HPDE6-E6E7 (cell line): Measurements from ENCODE around the gene SREBF2.
A peak's percentile ranks its signal among the peaks of the same experiment; 100 is the strongest.
"Not testable (repeated sequence)": the region's sequence is repeated elsewhere in the genome, so short reads cannot be mapped to it uniquely, and the experiment has no call there.

Experiments
- DNase-seq: peaks from one replicate; pipeline ENCODE4 v3.0.0; 2011; ENCODE audit warnings: missing footprints; ENCODE audit errors: extremely low spot score

SREBF2 gene

DNA sequence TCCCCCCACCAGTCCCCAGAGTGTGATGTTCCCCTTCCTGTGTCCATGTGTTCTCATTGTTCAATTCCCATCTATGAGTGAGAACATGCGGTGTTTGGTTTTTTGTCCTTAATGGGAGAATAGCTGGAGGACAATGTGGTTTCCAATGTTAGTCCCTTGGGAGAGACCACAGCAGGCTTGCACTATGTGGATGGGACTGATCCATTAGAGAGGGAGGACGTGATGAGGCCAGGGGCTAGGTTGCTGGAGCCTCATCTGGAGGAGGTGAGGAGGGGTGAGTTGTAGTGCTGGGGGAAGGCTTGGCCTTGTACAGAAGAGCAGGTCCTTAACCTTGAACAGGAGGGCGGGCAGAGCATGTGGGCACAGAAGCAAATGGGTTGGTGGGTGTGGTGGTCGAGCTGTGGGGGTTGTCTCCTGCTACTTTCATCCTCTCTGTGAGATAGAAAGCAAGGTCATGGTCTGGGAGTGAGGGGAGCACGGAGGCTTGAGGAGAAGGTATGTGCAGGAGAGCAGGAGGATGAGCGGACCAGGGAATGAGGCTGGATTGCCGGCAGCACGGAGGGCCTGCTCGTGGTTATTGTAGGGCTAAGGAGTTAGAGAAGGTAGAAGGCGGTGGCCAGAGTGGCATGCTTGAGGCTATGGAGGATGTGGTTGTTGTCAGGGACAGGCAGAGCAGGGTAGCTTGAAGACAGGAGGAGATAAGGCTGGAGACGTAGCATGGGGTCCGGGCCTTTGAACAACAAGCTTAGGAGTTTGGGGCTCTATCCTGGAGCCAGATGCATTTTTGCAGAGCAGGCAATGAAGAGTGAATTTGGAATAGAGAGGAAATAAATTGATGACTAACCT lies 11.2 kb upstream of the SREBF2 start:
- DNase-seq = no peak

DNA sequence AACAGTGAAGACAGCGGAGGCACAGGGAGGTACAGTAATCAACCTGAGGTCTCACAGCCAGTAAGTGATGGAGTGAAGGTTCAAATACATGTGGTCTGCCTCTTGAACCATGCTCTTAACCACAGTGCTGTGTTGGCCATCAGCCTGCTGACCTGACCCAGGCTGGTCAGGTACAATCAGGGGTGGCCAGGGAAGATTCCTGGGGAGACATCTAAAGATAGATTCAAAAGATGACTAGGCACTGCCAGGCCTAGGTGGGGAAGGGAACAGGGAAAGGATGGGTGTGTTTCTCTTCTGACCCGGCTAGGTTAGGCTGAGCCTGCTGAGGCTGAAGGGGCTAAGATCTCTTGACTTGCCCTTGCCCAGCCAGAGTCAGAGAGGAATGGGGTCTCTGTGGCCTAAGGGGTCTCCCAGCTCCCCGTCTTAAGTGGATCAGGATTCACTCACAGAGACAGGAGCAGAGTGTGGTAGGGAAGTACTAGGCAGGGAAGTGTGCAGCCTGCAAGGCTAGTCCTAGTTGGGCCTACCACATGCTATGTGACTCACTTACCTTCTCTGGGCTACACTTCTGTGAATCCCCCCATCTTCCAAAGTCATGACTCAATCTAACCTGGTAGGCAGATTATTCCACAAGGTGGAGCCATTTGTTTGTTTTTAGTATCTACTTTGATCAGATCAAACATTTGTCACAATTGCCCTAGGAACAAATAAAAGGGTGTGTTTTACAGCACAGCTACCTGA lies 10.4 kb upstream of the SREBF2 start:
- DNase-seq = peak; percentile 45

DNA sequence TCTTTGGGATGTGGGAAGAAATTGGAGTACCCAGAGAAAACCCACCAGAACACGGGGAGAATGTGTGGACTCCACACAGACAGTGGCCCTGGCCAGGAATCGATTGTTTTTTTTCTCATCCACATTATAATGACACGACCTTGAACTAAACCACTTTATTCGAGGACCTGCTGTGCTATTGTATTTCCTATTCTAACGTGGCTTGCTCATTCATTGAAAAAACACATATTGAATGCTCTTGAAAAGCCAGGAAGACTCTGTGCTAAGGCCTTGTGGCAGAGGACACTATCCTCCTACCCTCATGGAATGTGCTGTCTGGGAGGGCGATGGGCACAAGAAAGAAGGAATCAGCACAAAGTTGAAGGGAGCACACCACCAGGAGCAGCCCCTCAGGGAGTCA lies 9.1 kb upstream of the SREBF2 start:
- no peak for DNase-seq

DNA sequence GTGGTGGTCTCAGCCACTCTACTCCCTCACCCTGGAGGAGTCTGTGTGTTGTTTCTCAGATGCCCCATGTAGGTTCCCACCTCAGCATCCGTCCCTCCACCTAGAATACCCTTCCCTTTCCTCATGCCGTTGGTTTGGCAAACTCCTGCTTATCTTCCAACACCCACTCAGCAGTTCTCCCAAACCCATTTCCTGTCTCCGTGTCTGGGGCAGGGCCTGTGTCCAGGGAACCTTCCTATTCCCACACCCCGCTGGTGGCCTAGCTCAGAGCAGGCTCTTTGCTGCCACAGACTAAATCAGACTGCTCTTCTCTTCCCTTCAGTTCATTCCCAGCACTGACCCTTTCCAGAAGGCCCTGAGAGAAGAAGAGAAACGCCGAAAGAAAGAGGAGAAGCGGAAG lies 7.5 kb upstream of the SREBF2 start:
- no peak for DNase-seq

DNA sequence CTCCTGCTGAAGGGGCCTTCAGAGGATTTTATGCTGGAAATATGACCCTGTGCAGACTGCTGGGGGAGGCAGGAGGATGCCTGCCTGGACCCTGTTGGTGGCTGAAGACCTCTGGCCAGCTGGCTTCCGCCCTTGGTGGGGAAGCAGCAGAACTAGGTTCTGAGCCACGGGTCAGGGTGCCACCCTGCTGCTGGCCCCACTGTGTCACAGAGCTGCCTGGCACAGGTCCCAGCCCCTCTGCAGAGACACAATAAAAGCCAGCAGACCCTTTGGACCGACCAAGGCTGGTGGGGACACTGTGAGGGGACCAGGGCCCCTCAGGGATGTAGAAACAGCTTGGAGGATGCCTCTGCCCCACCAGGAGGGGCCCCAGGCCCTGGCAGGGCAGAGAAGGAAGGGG lies 6.9 kb upstream of the SREBF2 start:
- no peak for DNase-seq

DNA sequence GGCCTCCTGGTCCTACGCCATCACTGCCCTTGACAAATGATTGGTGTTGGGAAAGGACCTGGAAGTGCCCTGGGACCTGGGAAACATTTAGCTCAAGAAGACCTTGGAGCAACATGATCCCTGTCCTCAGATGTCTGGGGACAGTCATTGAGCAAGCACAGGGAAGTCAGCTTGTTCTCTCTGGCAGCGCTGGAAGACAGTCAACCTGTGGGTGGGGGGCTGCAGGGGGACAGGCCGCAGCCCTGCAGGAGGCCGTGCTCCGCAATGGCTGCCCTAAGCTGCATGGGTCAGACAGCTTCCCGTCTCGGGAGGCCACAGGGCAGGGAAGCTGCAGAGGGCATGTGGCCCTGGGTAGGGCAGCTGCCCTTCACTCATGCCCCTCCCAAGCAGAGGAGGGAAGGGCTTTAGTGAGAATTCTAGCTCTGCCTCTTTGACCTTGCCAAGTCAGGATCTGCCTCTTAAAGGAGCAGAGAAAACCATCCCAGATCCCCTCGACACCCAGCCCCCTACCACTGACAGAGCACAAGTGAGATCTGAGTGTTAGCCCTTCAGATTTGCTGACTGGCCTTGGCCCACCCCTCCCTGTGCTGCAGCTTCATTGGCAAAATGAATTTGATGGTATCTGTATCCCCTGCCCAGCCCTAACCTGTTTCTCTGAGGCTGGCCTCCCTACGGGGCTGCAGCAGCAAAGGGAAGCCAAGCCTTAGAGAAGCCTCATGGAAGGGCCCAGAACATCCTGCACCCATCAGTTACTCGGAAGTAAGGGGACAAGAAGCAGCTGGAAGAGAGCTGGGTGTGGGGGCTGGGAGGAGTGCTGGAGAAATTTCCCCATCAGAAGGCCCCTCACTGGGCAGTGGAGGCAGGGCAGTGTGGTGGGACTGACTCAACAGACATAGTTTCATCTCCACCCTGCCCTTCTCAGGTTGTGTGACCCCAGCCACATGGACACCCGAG lies 6.2 kb upstream of the SREBF2 start:
- DNase-seq = no peak

DNA sequence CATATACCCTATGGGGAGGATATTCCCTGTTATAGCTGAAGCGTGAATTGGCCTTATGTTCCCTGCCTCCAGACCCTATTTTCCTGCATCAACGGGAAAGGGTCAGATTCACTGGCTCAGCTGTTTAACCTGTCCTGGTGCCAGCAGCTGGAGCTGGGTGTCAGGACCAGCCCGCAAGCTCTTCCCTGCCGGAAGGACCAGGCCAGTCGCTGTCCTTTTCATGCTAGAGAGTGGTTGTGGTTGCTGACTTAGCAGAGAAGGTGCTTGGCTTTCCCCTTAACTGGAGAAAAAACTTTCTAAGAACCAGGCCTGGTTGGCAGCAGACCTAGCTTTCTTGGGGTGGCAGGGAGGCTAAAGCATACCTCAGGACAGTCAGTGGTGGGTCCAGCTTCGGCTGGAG lies 5.2 kb upstream of the SREBF2 start:
- DNase-seq = no peak

DNA sequence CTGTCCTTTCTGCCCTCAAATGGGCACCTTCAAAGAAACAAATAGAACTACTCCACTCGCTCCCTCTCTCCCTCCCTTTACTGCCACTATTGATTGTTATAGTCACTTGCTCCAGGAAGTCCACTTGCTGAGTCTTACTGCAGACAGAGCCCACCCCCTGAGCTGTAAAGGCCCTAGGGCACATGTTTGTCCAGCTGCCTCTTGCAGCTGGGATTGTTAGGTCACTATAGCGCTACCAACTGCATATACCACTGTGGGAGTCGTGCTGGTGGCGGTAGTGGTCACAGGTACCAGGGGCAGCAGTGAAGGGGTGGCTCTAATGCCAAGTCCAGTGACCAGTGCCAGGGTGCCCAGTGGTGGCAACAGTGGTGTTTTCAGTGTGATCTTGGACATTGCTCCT lies 4.4 kb upstream of the SREBF2 start:
- DNase-seq = no peak

DNA sequence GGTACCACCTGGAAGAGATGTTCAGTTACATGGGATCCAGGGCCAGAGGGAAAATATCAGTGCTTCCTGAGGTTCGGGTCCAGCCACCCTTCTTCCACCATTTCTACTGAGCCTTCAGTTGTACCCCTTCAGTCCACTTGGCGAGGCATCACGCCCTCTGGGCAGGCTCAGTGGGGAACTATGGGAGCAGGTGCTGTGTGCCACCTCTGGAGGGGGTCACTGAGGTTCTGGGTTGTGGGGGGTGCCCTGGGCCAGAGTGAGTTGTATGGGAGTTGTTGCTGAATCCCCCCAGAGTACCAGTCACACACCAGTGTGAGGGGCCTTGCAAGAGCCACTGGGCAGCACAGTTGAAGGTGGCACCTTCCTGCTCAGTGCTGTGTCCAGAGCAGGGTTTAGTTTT lies 2.7 kb upstream of the SREBF2 start:
- DNase-seq = no peak

DNA sequence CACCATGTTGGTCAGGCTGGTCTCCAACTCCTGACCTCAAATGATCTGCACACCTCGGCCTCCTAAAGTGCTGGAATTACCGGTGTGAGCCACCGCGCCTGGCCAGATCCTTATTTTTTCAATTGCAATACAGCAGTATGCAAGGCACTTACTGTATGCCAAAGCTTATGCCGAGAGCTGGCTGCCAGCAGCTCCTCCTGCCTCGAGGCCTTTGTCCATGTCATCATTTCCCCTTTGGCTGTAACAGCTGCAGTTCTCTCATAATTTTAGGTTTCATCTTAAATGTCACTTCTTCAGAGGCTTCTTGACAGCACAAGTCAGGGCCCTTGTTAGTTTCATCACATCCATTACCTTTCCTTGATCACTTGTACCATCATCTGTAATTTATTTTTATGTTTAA lies 1.5 kb upstream of the SREBF2 start:
- DNase-seq = no peak

DNA sequence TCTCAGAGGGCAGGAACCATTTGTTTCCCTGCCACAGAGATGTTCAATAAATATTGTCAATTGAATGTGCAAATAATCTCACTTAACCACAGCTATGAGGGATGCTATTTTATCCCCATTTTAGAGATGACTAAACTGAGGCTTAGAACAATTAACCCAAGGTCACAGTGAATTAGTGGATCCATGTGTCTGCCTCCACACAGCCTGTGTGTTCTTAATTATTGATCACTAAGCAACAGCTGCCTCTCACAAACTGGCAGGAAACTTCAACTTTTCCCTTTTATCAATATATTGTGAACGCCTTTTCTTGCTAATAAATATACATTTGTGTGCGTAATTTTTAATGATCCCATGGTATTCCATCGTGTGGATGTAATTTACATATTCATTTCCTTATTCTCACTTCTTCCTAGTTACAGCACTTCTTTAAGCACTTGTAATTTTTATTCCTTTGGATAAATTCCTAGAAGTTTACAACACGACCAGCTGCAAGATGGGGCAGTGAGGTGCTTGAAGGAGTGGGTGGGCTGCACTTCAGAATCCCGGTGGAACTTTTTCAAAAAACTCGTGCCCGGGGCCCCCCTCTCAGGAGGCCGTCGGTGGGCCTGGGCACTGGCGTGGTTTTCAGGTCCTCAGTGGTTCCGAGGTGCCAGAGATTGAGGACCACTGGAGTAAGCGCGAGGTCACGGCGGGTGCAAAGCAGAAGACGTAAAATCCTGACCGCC lies 915 bp upstream of the SREBF2 start:
- DNase-seq = no peak

DNA sequence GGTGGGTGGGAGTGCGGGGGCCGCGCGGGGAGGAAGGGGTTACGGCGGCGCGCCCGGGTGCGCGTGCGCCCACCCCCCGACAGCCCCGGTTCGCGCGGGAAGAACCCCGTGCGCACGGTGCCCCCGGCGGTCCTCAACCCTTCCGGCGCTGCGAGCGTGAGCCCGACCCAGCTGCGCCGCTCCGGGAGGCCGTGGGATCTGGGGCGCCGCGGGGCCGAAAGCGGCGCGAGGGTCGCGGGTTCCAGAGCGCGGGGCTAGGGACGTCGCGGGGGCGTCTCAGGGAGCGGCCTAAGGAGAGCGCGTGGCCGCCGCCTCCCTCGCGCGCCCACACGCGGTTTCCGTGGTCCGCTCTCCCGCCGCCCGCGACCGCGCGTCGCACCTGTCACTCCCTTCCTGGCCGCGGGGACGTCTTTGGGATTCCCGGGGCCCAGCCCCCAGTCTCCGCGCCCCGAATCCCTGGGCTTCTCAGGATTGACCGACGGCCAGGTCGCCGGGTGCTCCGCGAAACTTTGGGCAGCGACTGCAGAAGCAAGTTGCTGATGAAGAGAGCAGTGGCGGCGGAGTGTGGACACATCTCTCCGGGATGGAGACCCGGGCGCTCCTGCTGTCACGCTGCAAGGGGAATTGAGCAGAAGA lies 582 bp downstream of the SREBF2 start:
- DNase-seq = no peak

DNA sequence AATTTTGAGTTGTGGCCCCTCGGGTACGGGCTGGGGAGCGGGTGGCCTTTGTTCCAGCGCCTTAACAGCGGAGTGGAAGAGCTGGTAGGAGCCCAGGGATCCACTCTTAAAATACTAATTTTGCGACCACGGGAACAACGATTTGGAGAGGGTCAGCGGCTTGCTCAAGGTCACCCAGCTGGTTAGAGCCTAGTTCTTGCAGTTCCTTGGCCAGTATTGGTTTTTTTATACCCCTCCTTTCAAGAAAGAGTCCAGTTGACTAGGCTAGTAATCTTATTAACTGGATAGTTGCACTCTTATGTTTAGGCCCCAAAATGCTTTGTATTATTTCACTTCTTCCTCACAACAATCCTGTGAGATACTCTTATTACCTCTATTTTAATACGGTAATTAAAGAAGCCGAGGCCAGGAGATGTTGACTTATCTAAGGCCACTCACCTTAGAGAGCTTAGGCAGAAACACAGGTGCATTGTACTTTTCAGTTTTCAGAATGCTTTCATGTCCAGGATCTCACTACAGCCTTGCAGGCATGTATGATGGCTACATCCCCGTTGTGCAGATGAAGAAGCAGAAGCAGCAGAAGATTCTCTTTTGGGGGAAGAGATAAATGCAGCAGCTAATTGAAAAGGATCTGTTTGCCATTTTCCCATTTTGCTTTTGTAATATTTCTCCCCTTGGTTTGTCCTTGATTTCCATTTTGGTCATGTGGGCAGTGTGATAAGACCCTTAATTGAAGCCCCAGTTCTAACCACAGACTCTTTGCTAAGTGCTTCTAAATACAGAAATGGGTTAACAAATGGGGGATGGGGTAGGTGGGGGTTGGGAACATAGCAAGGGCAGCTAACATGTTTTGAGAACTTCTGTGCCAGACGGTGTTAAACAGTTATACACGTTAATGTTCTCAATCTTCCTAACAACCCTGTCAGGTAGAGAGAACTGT lies 1.4 kb downstream of the SREBF2 start:
- DNase-seq = no peak

DNA sequence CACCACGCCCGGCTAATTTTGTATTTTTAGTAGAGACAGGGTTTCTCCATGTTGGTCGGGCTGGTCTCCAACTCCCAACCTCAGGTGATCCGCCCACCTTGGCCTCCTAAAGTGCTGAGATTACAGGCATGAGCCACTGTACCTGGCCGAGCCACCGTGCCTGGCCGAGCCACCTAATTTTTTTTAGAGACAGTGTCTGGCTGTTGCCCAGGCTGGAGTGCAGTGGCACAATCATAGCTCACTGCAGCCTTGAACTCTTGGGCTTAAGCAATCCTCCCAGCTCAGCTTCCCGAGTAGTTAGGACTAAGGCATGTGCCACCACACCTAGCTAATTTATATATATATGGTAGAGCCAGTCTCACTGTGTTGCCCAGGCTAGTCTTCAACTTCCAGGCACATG lies 2.6 kb downstream of the SREBF2 start:
- not testable (repeated sequence) for DNase-seq

DNA sequence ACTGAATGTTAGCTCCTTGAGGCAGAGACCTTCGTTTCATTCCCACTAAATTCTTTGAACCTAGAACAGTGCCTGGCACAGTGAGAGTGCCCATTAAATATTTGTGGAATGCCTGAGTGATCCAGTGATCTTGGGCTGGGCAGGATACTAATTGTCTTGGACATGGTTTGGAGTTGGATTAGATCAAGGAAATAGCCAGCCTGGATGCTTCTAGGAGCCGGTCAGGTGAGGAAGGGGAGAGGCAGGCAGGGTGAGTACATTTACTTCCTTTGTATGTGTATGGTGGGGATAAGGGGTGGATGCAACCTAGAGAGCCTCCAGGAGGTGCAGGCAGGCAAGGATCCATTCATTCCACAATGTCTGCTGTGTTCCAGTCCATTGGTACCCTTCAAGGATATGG lies 3.6 kb downstream of the SREBF2 start:
- no peak for DNase-seq

DNA sequence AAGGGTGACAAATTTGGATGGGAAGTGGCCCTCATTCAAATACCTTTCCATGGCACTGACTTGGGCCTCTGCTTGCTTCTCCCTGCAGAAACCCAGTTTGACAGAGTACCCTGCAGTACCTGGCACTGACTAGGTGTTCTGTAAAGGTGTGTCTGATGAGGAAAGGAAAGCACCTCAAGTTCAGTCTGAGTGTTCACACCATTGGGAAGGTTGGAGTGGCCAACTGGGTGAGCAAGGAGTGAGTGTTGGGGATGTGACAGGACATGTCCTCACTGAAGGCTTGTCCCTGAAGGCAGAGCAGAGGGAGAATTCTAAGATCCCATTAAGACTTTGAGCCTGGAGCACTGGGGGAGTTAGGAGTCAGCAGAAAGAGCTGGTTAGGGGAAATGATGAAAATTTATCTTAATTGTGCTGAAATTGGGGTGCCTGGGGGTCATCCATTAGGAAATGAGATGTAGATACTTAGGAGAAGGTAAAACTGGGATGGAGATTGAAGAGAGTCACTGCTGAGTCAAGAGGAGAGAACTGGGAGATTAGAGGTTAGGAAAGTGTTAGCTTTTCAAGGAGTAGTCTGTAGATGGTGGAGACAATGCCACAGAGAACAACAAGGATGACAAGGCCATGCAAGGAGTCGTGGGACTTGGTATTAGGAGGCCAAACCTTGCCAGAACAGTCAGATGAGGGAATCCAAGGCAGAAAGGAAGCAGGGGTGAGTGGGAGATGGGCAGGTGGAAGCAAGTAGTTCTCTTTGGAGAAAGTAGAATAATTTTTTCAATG lies 6.1 kb downstream of the SREBF2 start:
- no peak for DNase-seq

DNA sequence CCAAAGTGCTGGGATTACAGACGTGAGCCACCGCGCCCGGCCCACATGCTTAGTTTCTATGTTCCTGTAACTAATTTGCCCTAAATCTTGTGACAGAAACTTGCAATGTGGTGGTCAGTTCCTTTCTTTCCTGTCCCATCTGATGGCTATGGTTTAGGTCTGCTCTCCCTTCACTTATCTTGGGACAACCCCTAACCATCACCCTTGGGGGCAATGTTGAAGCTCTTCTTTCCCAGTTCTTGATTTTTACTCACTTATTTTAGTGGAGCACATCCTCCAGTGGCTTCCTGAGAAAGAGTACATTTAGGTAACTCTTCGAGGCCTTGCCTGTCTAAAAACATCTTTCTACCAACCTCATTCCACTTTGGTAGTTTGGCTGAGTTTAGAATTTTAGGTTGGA lies 7.3 kb downstream of the SREBF2 start:
- DNase-seq = no peak

DNA sequence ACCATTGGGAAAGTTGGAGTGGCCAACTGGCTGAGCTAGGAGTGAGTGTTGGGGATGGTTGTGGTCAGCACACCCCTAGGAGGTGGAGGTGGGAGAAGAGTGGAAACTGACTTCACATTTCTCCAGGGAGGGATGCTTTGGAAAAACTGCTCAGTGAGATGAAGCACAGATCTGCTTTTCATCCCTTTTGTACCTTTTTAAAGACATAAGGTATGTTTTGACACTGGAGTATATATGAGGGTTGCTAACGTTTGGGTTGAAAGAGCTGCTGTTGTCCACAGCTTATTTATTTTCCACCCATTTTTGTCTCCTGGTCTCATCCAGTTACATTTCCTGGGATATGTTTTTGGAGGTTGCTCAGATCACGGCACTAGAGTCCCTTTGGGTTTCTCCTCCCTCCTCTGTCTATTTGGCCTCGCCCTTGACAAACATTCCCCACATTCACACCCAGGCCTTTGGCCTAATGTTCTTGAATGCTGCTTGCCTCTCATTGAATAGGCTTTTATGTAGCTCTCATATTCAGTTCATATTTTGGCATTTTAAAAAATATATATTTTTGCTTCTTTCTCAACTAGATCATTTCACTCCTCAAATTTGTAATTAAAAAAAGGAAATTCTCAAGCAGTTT lies 8.3 kb downstream of the SREBF2 start:
- DNase-seq = no peak
